SK-N-DZ (cell line): ENCODE results near the gene VENTX.

Experiments used
- DNase-seq: peaks from one replicate; pipeline ENCODE4 v3.0.0-alpha.2; 2015; ENCODE audit warnings: low spot score

The VENTX gene

GRCh38 chr10:133235265-133235855, 2.3 kb upstream of the VENTX start:
- DNase-seq: no peak

- DNase-seq: no peak
These were observed 1.7 kb upstream of the VENTX start for GRCh38 chr10:133235932-133236331.

- DNase-seq: no peak
These were observed 1.0 kb upstream of the VENTX start for GRCh38 chr10:133236401-133237240.

- DNase-seq: no peak
These were observed 441 bp upstream of the VENTX start for GRCh38 chr10:133237241-133237587.

- DNase-seq: no peak
These were observed 780 bp downstream of the VENTX start for GRCh38 chr10:133238466-133238804.

GRCh38 chr10:133239990-133240389, 2.3 kb downstream of the VENTX start:
- no peak for DNase-seq

GRCh38 chr10:133241501-133242205, 4.0 kb downstream of the VENTX start:
- DNase-seq: no peak

- DNase-seq: no peak
These were observed 5.1 kb downstream of the VENTX start for GRCh38 chr10:133242611-133243356.

GRCh38 chr10:133243593-133243992, 5.9 kb downstream of the VENTX start:
- DNase-seq: no peak

- no peak for DNase-seq
These were observed 8.0 kb downstream of the VENTX start for GRCh38 chr10:133245439-133246235.

- no peak for DNase-seq
These were observed 8.6 kb downstream of the VENTX start for GRCh38 chr10:133246236-133246626.

GRCh38 chr10:133247681-133248333, 10.2 kb downstream of the VENTX start:
- DNase-seq: no peak

GRCh38 chr10:133248334-133248715, 10.7 kb downstream of the VENTX start:
- no peak for DNase-seq

GRCh38 chr10:133249094-133249780, 11.6 kb downstream of the VENTX start:
- no peak for DNase-seq

GRCh38 chr10:133249975-133250754, 12.5 kb downstream of the VENTX start:
- DNase-seq: no peak

- DNase-seq: no peak
These were observed 13.9 kb downstream of the VENTX start for GRCh38 chr10:133251388-133252222.

GRCh38 chr10:133252223-133252552, 14.5 kb downstream of the VENTX start:
- DNase-seq: no peak

- no peak for DNase-seq
These were observed 15.8 kb downstream of the VENTX start for GRCh38 chr10:133253361-133253955.
